ENCODE data around the gene RAB11A.

GRCh38 chr15:65857718-65858402 lies 11.4 kb upstream of the RAB11A start:
- TF ChIP-seq POLR2A (IDR thresholded peaks at IDR 0.05; ENCODE audit: low read depth, low read length) = no peak
- no peak for TF ChIP-seq GATA2 (IDR thresholded peaks at IDR 0.05; ENCODE audit: insufficient read depth, insufficient read length, low read depth, low read length)
- TF ChIP-seq FOS (IDR thresholded peaks at IDR 0.05; ENCODE audit: borderline replicate concordance, insufficient read depth, low read length) = no peak
- TF ChIP-seq, protein P1, sequence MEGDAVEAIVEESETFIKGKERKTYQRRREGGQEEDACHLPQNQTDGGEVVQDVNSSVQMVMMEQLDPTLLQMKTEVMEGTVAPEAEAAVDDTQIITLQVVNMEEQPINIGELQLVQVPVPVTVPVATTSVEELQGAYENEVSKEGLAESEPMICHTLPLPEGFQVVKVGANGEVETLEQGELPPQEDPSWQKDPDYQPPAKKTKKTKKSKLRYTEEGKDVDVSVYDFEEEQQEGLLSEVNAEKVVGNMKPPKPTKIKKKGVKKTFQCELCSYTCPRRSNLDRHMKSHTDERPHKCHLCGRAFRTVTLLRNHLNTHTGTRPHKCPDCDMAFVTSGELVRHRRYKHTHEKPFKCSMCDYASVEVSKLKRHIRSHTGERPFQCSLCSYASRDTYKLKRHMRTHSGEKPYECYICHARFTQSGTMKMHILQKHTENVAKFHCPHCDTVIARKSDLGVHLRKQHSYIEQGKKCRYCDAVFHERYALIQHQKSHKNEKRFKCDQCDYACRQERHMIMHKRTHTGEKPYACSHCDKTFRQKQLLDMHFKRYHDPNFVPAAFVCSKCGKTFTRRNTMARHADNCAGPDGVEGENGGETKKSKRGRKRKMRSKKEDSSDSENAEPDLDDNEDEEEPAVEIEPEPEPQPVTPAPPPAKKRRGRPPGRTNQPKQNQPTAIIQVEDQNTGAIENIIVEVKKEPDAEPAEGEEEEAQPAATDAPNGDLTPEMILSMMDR (IDR thresholded peaks at IDR 0.05; ENCODE audit: extremely low read depth in 1 of 2, insufficient read depth in 1 of 2, low read depth in 1 of 2, low read length in 2 of 2) = no peak
- no peak for TF ChIP-seq EZH2 (IDR thresholded peaks at IDR 0.05; ENCODE audit: borderline replicate concordance, low read depth, low read length, severe bottlenecking)
- no peak for TF ChIP-seq MAX (IDR thresholded peaks at IDR 0.05; ENCODE audit: insufficient read depth, insufficient read length)
- TF ChIP-seq POLR2AphosphoS5 (IDR thresholded peaks at IDR 0.05; ENCODE audit: insufficient read depth, low read depth, low read length) = no peak
- TF ChIP-seq JUN (IDR thresholded peaks at IDR 0.05; ENCODE audit: borderline replicate concordance, insufficient read depth, insufficient read length, low read depth) = no peak

Measured in endothelial cell of umbilical vein (primary cell).